ENCODE results near the gene TCEA3.
A peak's percentile ranks its signal among the peaks of the same experiment; 100 is the strongest.

Gene TCEA3

DNA sequence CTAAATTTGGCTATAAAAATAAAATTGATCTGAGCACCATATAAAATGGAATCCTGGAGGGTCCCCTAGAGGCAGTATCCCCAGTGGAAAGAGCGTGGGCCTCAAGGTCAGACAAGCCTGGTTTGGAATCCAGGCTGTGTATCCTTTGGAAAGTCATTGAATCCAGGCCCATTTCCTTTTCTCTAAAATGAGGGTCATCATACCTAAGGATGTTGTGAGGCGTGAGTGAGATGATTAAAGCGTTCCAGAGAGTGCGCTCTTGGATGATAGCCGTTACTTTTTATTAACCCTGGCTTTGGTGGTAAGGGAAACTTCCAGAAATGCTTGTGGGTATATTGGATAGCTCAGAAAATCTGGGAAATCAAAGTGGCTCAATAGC lies 54.2 kb downstream of the TCEA3 start:
- TF ChIP-seq, protein P1, sequence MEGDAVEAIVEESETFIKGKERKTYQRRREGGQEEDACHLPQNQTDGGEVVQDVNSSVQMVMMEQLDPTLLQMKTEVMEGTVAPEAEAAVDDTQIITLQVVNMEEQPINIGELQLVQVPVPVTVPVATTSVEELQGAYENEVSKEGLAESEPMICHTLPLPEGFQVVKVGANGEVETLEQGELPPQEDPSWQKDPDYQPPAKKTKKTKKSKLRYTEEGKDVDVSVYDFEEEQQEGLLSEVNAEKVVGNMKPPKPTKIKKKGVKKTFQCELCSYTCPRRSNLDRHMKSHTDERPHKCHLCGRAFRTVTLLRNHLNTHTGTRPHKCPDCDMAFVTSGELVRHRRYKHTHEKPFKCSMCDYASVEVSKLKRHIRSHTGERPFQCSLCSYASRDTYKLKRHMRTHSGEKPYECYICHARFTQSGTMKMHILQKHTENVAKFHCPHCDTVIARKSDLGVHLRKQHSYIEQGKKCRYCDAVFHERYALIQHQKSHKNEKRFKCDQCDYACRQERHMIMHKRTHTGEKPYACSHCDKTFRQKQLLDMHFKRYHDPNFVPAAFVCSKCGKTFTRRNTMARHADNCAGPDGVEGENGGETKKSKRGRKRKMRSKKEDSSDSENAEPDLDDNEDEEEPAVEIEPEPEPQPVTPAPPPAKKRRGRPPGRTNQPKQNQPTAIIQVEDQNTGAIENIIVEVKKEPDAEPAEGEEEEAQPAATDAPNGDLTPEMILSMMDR (conservative IDR thresholded peaks at IDR 0.05): no peak
- H3K27ac ChIP-seq: peak overlapping the region; percentile 91

DNA sequence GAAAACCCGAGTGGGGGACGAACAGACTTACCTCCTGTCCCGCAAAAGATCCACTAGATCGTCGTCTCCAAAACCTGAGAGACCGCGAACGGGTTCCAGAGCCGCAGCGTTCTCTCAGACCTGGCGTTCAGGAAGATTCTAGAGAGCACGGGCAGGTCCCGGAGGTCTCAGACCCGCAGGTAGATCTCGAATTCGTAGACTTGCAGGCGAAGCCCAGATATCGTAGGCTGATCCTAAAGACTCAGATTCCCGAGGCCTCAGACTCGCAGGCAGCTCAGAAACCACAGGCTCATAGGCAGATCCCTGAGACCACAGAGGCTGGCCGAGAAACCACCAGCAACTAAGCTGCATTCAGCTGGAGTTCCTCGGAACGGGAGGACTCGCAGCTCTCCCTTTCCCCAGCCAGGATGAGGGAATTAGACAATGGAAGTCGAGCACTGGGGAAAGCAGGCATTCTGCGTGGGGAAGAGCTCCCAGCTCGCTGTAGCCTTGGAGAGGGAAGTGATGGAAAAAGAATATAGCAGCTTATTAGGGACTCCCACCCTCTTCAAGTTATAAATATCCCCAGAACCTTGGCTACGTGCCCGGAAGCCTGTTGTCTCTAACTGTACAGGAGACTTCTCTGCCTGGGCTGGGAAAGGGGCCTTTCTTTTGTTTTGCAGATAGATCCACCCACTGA lies 55.1 kb downstream of the TCEA3 start, which contains the start of gene ZNF436:
Gene ZNF436 (minus strand): TSS at position 502 of the 679 bp plus-strand sequence. CDS start 1,831 bp downstream, outside the sequence.
- H3K27ac ChIP-seq: peak within 1 kb of the TSS; percentile 91
- TF ChIP-seq, protein P1 (conservative IDR thresholded peaks at IDR 0.05): no peak

DNA sequence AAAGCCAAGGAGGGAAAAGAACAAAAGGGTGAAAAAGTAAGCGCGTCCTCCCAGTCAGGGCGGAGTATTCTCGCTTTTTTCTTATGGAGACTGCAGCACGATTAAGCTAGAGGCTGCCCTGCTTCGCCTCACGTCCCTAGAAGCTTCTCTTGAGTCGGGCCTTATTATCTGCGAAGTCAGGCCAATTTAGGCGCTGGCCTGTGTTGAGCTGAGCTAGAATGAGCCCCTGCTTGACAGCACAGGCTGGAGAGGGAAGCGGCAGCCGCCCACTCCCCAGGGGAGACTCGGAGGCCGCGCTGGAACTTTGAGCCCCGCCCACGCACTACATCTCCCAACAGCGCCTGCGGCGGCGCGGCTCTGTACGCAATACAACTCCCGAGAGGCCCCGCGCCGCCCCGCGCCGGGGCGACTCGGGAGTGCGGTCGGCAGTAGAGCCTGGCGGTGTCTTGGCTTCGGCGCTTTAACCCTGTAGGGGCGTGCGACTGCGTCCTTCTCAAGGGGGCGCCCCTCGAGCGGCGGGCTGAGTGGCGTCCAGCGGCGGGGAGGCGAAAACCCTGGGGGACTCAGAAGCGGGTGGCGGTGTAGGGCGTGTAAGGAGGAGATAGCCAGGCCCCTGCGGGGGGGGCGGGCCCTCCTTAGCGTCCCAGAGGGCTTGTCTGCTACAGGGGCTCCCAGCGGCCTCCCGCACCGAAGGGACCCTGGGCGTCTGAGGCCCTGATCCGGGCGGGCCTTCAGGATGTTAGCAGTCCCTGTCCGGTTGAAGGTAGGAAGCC lies 55.8 kb downstream of the TCEA3 start:
- TF ChIP-seq, protein P1 (conservative IDR thresholded peaks at IDR 0.05): no peak

DNA sequence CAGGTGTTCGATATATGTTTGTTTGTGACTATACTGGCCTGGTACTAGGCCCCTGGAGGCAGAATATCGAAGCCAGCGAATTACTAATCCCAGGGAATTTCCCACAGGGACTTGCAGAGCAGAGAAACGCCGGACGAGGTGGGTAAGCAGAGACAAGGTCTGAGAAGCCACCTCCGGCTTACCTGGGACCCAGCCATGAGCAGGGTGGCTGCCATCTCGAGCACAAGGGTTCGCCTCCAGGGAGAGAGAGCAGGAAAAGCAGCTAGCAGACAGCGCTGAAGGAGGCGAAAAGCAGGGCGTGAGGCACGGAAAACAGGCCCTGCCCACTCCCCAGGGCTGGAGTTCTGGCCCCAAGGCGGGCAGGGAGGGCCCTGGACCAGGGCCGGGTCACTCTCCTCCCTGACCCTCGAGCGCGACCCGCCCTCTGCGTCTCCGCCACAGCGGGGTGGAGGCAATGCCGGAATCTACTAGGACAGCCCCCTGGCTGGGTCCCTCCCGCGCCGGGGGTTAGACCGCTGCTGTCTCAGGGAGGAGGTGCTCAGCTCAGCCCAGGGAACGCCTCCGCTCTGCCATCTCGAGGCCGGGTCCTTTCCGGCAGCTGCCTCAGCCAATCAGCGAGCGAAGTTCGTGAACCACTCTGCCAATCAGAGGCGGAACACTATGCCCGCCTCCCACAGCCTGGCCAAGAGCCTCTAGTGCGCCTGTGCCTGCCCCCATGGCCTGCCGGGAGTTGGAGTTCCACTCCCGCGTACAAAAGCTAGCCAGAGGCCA lies 56.6 kb downstream of the TCEA3 start:
- TF ChIP-seq, protein P1 (conservative IDR thresholded peaks at IDR 0.05): no peak
- H3K27ac ChIP-seq: peak overlapping the region; percentile 91

More for the DNA sequence above, 55.8 kb downstream of the TCEA3 start:
- H3K27ac ChIP-seq: peak overlapping the region; percentile 91

DNA sequence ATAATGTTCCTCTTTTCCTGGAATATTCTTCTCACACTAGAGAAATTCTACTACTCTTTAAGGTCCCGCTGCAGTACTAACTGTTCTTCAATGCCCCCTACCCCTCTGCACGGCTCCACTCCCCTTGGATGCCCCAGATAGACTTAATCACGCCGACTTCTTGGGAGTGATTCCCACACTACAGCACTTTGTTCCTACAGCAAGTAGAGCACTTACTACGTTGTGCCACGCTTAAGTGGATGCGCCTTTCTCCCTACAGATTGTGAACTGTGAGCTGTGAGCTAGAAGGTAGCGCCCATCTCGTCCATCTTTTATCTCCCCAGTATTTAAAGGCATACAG lies 57.1 kb downstream of the TCEA3 start:
- TF ChIP-seq, protein P1 (conservative IDR thresholded peaks at IDR 0.05): no peak
- H3K27ac ChIP-seq: peak overlapping the region; percentile 91

DNA sequence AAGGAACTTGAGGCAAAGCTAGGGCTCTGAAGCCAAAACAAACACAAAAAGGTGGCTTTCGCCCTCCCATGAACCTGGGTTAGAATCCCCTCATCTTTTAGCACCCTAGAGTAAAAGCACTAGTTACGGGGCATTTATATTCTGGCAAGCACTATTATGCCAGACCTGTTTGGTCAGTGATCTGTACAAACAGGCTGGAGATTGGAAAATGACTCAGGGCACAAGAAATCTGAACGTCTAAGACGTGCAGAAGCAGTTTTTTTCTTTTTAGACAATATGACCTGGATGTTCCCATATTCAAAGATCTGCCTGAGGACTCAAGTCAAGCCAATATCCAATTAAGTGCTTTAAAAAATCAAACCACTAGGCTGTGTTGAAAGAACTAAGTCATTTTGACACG lies 58.0 kb downstream of the TCEA3 start:
- peak overlapping the region; percentile 91 for H3K27ac ChIP-seq
- TF ChIP-seq, protein P1 (conservative IDR thresholded peaks at IDR 0.05): no peak

DNA sequence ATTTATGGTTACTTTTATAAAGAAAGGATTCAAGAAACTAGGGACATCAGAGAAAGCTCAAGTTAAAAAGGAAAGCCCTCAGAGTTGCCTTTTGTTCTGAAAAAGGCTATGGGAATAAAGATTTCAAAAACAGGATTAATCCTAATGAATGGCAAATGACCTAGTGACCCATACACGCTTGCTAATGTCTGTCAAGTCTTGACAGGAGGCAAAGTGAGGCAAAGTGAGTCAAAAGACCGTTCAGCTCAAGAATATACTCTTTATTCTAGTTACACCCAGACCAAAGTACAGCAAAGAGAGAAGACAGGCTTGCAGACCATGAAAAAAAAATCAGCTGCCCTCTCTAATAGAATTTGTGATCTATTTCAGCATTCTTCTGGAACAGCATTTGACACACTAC lies 58.4 kb downstream of the TCEA3 start:
- peak overlapping the region; percentile 91 for H3K27ac ChIP-seq
- TF ChIP-seq, protein P1 (conservative IDR thresholded peaks at IDR 0.05): no peak
